GM21381 (cell line): ENCODE data around the gene LDLRAD4.

Source experiments
- ATAC-seq: cut with Tn5 transposase; IDR thresholded peaks from one replicate; pipeline ENCODE4 v1.9.1; 2021; ENCODE audit warnings: mild to moderate bottlenecking, moderate library complexity; ENCODE audit not compliant: unreplicated experiment

LDLRAD4 gene

GRCh38 chr18:13541621-13542519 is 323.3 kb downstream of the LDLRAD4 start:
- no peak for ATAC-seq

GRCh38 chr18:13542520-13542847 is 323.9 kb downstream of the LDLRAD4 start:
- no peak for ATAC-seq

DNA sequence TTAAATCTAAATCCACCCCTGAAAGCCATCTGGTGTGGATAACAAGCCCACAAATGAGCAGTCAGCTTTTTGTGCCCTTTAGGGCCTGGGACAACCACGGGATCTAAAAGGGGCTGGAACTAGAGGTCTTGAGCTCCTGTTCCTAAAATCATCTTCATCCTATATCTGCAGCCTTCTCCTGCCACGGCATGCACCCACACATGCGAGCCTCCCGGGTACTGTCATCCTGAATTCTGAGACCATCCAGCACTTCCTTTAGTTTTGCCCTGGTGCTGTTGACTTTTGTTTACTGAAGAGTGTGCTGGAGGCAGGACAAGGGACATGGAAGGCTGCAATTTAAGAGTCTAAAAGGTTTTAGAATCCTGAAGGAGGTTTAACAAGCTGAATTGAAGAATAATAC is 324.6 kb downstream of the LDLRAD4 start:
- no peak for ATAC-seq

GRCh38 chr18:13543811-13544732 is 325.5 kb downstream of the LDLRAD4 start:
- ATAC-seq = no peak

- ATAC-seq = no peak
These were observed 326.4 kb downstream of the LDLRAD4 start for GRCh38 chr18:13544953-13545352.

DNA sequence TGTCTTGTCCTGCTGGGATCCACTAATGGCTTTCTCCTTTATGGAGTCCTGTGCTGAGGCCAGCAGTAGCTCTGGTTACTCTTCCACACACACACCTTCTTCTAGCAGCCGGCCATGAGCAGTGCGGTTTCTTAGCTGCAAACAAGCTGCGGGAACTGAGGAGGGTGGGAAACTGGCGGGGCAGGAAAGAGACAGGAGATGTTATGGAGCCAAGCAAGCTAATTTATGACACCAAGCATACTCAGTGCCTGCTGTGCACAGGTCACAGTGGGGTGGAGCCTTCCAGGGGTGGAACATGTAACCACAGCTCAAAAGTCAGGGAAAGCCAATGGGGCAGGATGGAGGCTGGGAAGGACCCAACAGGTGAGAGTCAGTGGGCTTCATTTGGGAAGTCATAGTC is 327.0 kb downstream of the LDLRAD4 start:
- no peak for ATAC-seq

- ATAC-seq = no peak
These were observed 327.4 kb downstream of the LDLRAD4 start for GRCh38 chr18:13545955-13546354.

- ATAC-seq = no peak
These were observed 328.1 kb downstream of the LDLRAD4 start for GRCh38 chr18:13546638-13547037.

GRCh38 chr18:13547347-13547746 is 328.8 kb downstream of the LDLRAD4 start:
- ATAC-seq = no peak

GRCh38 chr18:13548106-13548819 is 329.7 kb downstream of the LDLRAD4 start:
- no peak for ATAC-seq

DNA sequence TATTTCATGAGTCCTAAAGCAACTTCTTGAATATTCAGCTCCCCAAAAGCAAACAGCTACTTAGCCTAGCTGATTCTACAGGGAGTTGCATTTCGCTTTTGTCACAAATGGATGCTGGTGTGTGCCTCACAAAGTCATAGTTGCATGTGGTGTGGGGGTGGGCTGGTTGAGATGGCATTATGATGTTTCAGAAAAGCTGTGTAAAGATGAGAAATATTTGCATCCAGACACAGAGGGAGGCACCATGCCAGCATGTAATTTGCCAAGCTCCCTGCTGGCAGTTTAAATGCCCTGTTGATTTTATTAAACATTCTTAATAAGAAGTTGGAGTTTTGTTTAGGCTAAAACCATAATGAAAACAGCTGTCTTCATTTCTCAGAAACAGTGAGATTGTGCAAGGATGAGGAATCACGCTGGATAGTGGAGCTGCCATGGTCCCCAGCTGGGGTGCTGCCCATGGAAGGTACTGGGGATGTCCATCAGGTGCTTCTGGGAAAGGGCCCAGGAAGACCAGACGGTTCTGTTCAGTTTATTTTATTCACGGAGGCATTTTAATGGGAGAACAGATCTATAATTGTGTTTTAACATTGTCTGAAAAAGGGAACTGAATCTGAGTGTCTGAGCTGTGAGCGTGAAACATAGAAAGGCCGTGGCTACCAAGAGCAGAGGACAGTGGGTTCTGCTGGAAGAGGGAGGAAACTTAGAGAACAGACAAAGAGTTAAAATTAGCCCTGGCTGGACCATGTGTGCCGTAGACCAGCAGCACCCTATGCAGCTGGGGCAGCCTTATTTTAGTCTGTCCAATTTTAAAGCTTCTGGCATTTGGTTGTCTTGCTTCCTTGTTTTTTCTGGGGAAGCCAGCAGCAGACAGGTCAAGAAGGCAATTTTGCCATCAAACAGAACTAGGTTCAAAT is 330.7 kb downstream of the LDLRAD4 start:
- peak; percentile 83 for ATAC-seq

GRCh38 chr18:13549880-13550232 is 331.3 kb downstream of the LDLRAD4 start:
- ATAC-seq = no peak

DNA sequence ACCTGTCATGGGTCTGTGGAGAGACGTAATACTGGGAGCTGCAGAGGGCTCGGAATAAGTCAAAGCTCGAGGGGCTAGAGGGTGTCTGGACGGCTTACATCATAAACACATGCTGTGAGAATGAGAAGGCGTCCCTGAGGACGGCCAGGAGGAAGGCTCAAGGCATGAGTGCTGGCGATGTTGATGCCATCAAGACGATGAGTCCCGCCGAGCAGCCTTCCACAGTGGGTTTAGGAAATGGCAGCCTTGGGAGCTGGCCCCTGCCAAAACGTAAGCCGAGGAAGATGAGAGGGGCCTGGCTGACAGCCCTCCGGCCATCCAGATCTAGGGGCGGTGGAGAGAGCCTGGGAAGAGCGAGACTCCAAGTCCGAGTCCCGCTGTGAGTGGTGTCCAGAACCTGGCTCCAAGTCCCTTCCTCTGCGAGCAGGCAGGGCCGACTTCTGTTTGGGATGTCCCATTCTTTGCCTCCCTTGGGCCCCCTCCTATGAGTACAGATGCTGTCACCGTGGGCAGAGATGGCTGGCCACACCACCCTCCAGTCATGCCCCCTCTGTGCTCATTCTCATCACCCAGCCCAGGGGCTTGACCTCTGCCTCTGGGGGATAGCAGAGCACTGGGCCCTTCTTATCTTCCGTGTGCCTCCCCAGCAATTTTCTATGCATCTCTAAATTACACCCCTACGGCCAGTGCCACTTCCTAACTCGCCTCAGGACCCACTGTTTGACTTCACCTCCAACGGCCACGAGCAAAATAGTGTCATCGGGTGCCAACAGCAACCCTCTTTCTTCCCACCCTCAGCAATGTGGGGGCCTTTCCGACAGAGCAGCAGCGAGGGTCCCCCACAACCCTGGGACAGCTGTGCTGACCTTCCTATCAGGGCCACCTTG is 332.1 kb downstream of the LDLRAD4 start:
- ATAC-seq = no peak

DNA sequence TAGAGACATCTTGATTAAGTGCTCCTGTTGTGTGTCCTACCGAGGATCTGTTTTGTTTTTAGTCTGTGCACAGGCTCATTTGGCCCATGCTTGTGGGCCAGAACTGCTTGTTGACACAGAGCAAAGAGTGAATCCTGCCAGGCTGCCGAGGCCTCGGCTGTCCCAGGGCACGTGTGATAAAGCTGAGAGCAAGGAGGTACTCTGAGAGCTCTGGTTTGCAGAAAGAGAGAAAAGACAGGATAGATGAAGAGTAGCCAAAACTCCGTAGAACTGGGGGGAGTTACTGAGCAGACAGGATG is 332.7 kb downstream of the LDLRAD4 start:
- ATAC-seq = no peak

- ATAC-seq = no peak
These were observed 333.5 kb downstream of the LDLRAD4 start for GRCh38 chr18:13551841-13552733.

GRCh38 chr18:13553449-13553848 is 334.9 kb downstream of the LDLRAD4 start:
- ATAC-seq = no peak

- ATAC-seq = no peak
These were observed 336.6 kb downstream of the LDLRAD4 start for GRCh38 chr18:13555192-13555591.

GRCh38 chr18:13555865-13556264 is 337.3 kb downstream of the LDLRAD4 start:
- no peak for ATAC-seq
